Measurements from ENCODE around the gene GTF3C1. TPM values are rescaled to one million over a fixed set of nuclear protein-coding genes. Genes with fewer than 3 reads are reported as not detected.

Gene GTF3C1
- total and polyA plus RNA-seq, 2 of the 8 experiments (the other 6 are each of a cell fraction or from before 2014, with no cell fraction given): 89.3 to 126 TPM

DNA sequence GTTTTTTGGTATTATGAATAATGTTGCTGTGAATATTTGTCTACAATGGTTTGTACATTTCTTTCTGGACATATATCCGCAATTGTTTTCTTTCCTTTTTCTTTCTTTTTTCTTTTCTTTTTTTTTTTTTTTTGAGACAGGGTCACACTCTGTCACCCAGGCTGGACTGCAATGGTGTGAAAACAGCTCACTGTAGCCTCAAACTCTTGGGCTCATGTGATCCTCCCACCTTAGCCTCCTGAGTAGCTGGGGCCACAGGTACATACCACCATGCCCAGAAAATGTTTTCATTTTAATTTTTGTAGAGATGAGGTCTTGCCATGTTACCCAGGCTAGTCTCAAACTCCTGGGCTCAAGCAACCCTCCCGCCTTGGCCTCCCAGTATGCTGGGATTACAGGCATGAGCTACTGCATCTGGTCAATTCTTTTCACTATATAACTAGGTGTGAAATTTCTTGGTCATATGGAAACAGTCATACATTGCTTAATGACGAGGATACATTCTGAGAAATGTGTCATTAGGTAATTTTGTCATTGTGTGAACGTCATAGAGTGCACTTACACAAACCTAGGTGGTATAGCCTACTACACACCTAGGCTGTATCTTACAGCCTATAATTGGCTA is 132.6 kb downstream of the GTF3C1 start:
- Histone ChIP-seq H3K79me1 (ENCODE audit: low read depth, low read length) (no peaks in the 10 kb centered on the region), H3K23me2 (ENCODE audit: low read depth, low read length) (no peaks in the 10 kb centered on the region; the same call in 1 of the 2 replicates), H4K20me1 (replicated peaks in 1 of 2; ENCODE audit: control insufficient read depth in 1 of 2, insufficient read depth in 2 of 2, low read length in 2 of 2) (no peaks in the 10 kb centered on the region), H3K56ac (replicated peaks; ENCODE audit: insufficient read length, low read depth, low read length) (no peak overlapping the region), H3K4me1 (replicated peaks in 1 of 4; ENCODE audit: control insufficient read depth in 3 of 4, insufficient read depth in 4 of 4, low read length in 3 of 4) (no peaks in the 10 kb centered on the region), H2BK20ac (ENCODE audit: low read length) (no peak overlapping the region), H3K79me2 (ENCODE audit: control insufficient read depth in 1 of 2, insufficient read depth in 2 of 2, low read length in 2 of 2) (no peaks in the 10 kb centered on the region), H3K27ac (ENCODE audit: low read depth, low read length) (no peak overlapping the region), H3K36me3 (ENCODE audit: control insufficient read depth in 2 of 4, insufficient read depth in 4 of 4, low read length in 3 of 4) (no peaks in the 10 kb centered on the region), H3K4me3 (ENCODE audit: extremely low read depth in 1 of 4, insufficient read depth in 2 of 4, low read depth in 3 of 4, low read length in 4 of 4) (no peak overlapping the region), H3K14ac (ENCODE audit: insufficient read length) (no peak overlapping the region), H3K4me2 (ENCODE audit: insufficient read depth in 1 of 2, low read depth in 2 of 2, low read length in 2 of 2) (no peak overlapping the region), H2BK12ac (ENCODE audit: low read depth, low read length) (no peak overlapping the region), H2BK15ac (ENCODE audit: low read length) (no peak overlapping the region), H3K18ac (ENCODE audit: extremely low read depth, low read length) (no peak overlapping the region), H4K91ac (replicated peaks; ENCODE audit: insufficient read length, low read length) (no peak overlapping the region), H2BK120ac (replicated peaks; ENCODE audit: low read depth, low read length) (no peak overlapping the region), H3K9ac (replicated peaks in 1 of 4; ENCODE audit: extremely low read depth in 1 of 4, low read depth in 3 of 4, low read length in 3 of 4) (no peak overlapping the region), H2BK5ac (ENCODE audit: low read depth, low read length) (no peak overlapping the region), H4K8ac (ENCODE audit: extremely low read depth, insufficient read depth, low read length) (no peak overlapping the region), H3K27me3 (replicated peaks in 1 of 4; ENCODE audit: control insufficient read depth in 3 of 4, extremely low read depth in 1 of 4, insufficient read depth in 3 of 4, low read length in 3 of 4) (no peaks in the 10 kb centered on the region), H3K4ac (replicated peaks; ENCODE audit: insufficient read length, low read depth, low read length) (no peak overlapping the region), H2AK5ac (ENCODE audit: low read depth, low read length) (no peak overlapping the region), H2AFZ (ENCODE audit: low read length) (no peak overlapping the region), H3K23ac (ENCODE audit: insufficient read length) (no peak overlapping the region), H3K9me3 (ENCODE audit: insufficient read depth in 2 of 2, low read depth in 1 of 2, low read length in 1 of 2) (peaks cover 0 to 2% of the 10 kb centered on the region in 2 experiments; a peak in 1 of 4 replicates), H4K5ac (ENCODE audit: insufficient read length, low read depth, low read length) (no peak overlapping the region)
- CTCF ChIA-PET (ENCODE audit: partially characterized antibody): no interaction called here
- DNase-seq (ENCODE audit: low read depth in 1 of 2, low spot score in 2 of 2) (peak in 1 of 2 experiments; percentile 14), FAIRE-seq (no peak)
- POLR2A ChIA-PET (ENCODE audit: partially characterized antibody): no interaction called here
- 91% methylated on average over 4 of the region's 4 CpGs; no CpG with 5 or more reads in 1 of the 2 experiments for WGBS, 2 experiments (ENCODE audit: extremely low coverage in 1 of 2, insufficient coverage in 1 of 2, insufficient read length in 1 of 2, insufficient replicate concordance in 2 of 2, low coverage in 1 of 2, low lambda C conversion rate in 2 of 2, missing lambda C conversion rate in 1 of 2)
- TF ChIP-seq EP300 (IDR thresholded peaks at IDR 0.05; ENCODE audit: borderline replicate concordance in 1 of 2, low read depth in 2 of 2, low read length in 2 of 2) (no peak), SAP30 (IDR thresholded peaks at IDR 0.05; ENCODE audit: insufficient read depth, insufficient replicate concordance, low read length) (no peak), EZH2 (IDR thresholded peaks at IDR 0.05; ENCODE audit: low read depth, low read length, severe bottlenecking) (no peak), CHD1 (IDR thresholded peaks at IDR 0.05; ENCODE audit: low read depth, low read length) (no peak), JUND (IDR thresholded peaks at IDR 0.05; ENCODE audit: low read length) (no peak), CBX8 (IDR thresholded peaks at IDR 0.05; ENCODE audit: borderline replicate concordance, low read depth, low read length) (no peak), POU5F1 (IDR thresholded peaks at IDR 0.05; ENCODE audit: low read depth, low read length) (no peak), SUZ12 (IDR thresholded peaks at IDR 0.05; ENCODE audit: low read length) (no peak), TBP (IDR thresholded peaks at IDR 0.05; ENCODE audit: low read depth, low read length) (no peak), RXRA (IDR thresholded peaks at IDR 0.05; ENCODE audit: insufficient read depth, low read depth, low read length) (no peak), POLR2A (IDR thresholded peaks at IDR 0.05; ENCODE audit: control extremely low read depth in 1 of 2, low read depth in 2 of 2, low read length in 2 of 2) (no peak)
- TF ChIP-seq, protein P1, sequence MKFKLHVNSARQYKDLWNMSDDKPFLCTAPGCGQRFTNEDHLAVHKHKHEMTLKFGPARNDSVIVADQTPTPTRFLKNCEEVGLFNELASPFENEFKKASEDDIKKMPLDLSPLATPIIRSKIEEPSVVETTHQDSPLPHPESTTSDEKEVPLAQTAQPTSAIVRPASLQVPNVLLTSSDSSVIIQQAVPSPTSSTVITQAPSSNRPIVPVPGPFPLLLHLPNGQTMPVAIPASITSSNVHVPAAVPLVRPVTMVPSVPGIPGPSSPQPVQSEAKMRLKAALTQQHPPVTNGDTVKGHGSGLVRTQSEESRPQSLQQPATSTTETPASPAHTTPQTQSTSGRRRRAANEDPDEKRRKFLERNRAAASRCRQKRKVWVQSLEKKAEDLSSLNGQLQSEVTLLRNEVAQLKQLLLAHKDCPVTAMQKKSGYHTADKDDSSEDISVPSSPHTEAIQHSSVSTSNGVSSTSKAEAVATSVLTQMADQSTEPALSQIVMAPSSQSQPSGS (IDR thresholded peaks at IDR 0.05; ENCODE audit: low read length): no peak
